ENCODE data around the gene DSP. TPM values are rescaled to one million over a fixed set of nuclear protein-coding genes. Genes with fewer than 3 reads are reported as not detected.

Gene DSP
- total RNA-seq, 2 experiments from 2014 or later: 0.16 TPM

DNA sequence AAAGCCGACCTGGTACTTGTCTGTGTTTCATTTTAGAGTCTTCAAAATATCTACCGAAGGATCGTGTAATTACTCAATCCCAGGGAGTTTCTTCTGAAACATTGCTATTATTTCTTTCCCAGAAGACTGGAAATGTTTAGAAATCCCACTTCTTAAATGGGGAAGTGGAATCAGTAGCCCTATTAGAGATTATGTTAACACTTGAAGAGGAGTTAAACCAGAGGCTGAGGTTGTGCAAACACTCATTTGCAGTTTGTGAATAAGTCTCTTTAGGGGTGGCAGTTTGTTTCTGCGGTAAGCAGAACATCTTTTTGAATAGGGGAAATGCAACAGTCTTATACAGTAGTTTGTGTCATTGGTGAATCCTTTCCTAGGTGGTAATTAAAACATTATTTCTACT lies 21.3 kb downstream of the DSP start:
- Mint-ChIP-seq H3K4me1 (no peaks in the 10 kb centered on the region), H3K9me3 (no peaks in the 10 kb centered on the region), H3K36me3 (no peaks in the 10 kb centered on the region), H3K27me3 (peaks cover 29% of the 10 kb centered on the region), H3K27ac (no peak overlapping the region), H3K4me3 (no peak overlapping the region)
- DNase-seq: no peak

DNA sequence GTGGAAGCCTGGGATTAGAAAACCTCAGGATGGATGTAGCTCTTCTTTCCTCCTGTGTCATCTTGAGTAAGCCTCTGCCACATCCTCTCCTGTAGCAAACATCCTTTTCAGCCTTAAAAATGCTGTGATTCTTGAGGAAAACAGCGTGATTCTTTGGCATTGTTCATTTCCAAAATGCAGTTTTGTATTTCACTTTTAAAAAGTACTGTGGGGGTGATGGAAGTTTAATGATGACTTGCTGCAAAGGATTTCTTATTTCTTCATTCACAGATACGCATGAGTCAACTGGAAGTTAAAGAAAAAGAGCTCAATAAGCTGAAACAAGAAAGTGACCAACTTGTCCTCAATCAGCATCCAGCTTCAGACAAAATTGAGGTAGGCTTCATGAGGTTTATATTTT lies 24.6 kb downstream of the DSP start:
- no peaks in the 10 kb centered on the region for H3K36me3 Mint-ChIP-seq
- peaks cover 35% of the 10 kb centered on the region for H3K27me3 Mint-ChIP-seq
- H3K9me3 Mint-ChIP-seq: no peaks in the 10 kb centered on the region
- DNase-seq: no peak
- H3K27ac Mint-ChIP-seq: no peak overlapping the region
- H3K4me1 Mint-ChIP-seq: no peaks in the 10 kb centered on the region
- H3K4me3 Mint-ChIP-seq: no peak overlapping the region

DNA sequence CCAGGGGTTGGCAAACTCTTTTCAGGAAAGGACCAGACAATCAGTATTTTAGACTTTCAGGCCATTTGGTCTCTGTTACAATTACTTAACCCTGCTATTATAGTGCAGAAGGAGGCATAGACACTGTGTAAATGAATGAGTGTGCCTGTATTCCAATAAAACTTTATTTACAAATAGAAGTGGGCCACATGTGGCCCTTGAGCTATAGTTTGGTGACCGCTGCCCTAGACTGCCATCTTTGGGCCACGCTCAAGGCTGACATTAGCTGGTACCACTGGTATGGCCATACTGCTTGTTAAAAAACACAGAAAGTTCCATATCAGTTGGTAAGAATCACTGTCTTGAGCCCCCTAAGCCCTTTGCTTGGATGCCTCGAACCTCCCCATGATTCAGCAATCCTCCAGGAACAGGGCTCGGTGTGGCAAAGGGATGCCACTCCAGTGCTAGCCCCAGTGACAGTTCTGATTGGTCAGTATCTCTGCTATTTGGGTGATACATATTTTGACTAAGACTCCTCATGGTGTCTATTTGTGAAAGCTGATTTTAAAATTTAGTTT lies 25.2 kb downstream of the DSP start:
- no peak overlapping the region for H3K27ac Mint-ChIP-seq
- no peak for DNase-seq
- H3K4me1 Mint-ChIP-seq: no peaks in the 10 kb centered on the region
- H3K36me3 Mint-ChIP-seq: no peaks in the 10 kb centered on the region
- H3K4me3 Mint-ChIP-seq: no peak overlapping the region
- H3K27me3 Mint-ChIP-seq: peaks cover 36% of the 10 kb centered on the region
- H3K9me3 Mint-ChIP-seq: no peaks in the 10 kb centered on the region

DNA sequence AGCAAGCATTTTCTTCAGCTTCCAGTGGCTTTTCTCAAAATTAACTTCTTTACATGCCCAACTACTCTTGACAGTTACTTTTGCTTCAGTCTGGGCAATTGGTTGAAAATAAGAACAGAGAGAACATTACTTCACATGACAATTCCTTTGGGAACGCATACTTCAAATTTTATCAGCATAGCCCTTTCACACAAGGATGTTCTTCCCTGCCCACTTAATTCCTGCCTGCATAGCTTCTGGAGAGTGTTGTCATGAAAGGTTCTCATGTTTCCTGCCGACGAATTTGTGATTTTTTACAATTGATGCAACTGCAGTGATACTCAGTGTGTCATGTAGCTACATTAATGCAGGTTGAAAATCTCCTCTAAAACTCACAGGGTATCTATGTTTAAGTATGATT lies 26.6 kb downstream of the DSP start:
- H3K4me1 Mint-ChIP-seq: no peaks in the 10 kb centered on the region
- no peak for DNase-seq
- no peaks in the 10 kb centered on the region for H3K36me3 Mint-ChIP-seq
- H3K27ac Mint-ChIP-seq: no peak overlapping the region
- no peak overlapping the region for H3K4me3 Mint-ChIP-seq
- H3K27me3 Mint-ChIP-seq: peaks cover 29% of the 10 kb centered on the region
- H3K9me3 Mint-ChIP-seq: no peaks in the 10 kb centered on the region

DNA sequence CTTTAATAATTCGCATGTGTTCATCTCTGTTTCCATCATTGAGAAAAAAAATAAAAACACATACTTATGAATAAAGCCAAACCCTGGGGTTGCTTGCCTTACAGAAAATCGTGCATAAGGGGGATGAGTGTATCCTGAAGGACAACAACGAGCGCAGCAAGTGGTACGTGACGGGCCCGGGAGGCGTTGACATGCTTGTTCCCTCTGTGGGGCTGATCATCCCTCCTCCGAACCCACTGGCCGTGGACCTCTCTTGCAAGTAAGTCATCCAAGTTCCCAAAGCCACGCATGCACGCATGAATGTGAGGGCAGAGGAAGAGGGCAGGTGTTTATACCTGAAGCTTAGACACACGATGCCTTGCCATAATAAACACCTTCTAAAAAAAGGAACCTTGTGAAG lies 27.6 kb downstream of the DSP start:
- H3K4me3 Mint-ChIP-seq: no peak overlapping the region
- DNase-seq: no peak
- peaks cover 28% of the 10 kb centered on the region for H3K27me3 Mint-ChIP-seq
- no peaks in the 10 kb centered on the region for H3K9me3 Mint-ChIP-seq
- H3K36me3 Mint-ChIP-seq: no peaks in the 10 kb centered on the region
- no peak overlapping the region for H3K27ac Mint-ChIP-seq
- no peaks in the 10 kb centered on the region for H3K4me1 Mint-ChIP-seq

DNA sequence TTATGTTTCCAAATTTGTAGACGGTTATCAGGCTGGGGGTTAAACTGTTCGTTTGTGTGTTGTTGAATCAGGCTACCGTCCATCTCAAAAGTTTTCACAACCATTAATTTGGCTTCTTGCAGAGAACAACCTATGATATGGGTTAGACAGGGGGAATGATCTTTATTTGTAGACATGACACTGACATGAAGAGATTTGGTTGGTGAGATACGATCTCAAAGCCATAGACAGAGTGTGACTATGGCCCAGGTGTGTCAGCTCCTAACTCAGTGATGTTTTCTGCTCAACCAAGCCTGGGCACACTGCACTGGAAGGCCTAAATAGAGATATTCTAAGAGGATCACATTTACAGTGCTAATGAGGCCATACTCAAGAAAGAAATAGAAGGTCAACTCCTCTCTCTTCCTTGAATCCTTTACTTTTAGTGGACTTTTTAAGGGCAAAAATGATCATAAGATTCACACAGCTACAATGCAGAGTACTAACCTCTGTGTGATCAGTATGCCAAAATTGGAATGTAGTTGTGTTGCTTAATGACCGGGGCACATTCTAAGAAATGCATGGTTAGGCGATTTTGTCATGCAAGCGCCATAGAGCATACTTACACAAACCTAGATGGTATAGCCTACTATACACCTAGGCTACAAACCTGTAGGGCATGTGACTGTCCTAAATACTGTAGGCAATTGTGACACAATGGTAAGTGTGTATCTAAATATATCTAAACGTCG lies 30.9 kb downstream of the DSP start:
- Mint-ChIP-seq H3K27ac (no peak overlapping the region), H3K4me1 (no peaks in the 10 kb centered on the region), H3K27me3 (peaks cover 28% of the 10 kb centered on the region), H3K36me3 (no peaks in the 10 kb centered on the region), H3K9me3 (no peaks in the 10 kb centered on the region), H3K4me3 (no peak overlapping the region)
- no peak for DNase-seq

DNA sequence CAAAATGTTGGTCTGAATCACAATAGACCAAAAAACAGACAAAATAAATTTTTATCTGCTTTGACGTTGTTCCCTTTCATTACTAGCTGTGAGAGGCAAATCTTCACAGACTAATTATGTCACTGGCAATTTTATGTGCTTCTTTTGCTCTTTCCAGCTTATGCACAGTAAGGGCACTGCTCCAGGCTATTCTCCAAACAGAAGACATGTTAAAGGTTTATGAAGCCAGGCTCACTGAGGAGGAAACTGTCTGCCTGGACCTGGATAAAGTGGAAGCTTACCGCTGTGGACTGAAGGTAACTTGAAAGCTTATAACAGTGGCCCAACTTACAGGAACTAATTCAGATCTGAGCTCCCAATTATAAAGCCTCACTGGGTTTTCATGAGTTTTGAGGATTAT lies 33.0 kb downstream of the DSP start:
- no peak overlapping the region for H3K4me3 Mint-ChIP-seq

DNA sequence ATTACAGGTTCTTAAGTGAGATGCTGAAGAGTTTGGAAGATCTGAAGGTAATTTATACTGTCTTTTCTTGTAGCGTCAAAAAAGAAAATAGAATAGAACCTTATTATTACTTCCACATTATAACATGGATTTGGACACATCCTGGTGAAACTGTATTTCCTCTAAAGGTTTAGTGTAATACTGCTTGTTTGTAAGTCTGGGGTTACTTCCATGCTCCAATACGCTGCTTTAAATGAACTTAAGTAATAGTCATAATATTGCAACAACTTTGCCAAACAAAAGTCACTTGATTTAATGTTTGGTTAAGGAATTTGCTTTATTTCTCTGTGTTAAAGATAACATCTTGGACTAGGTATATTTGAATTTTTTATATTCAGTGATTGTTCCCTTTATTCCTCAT lies 37.0 kb downstream of the DSP start:
- H3K36me3 Mint-ChIP-seq: no peaks in the 10 kb centered on the region
- peaks cover 10% of the 10 kb centered on the region for H3K27me3 Mint-ChIP-seq
- no peaks in the 10 kb centered on the region for H3K9me3 Mint-ChIP-seq
- no peak overlapping the region for H3K4me3 Mint-ChIP-seq
- H3K4me1 Mint-ChIP-seq: no peaks in the 10 kb centered on the region
- no peak for DNase-seq
- H3K27ac Mint-ChIP-seq: no peak overlapping the region

More for the DNA sequence above, 33.0 kb downstream of the DSP start:
- H3K4me1 Mint-ChIP-seq: no peaks in the 10 kb centered on the region
- H3K27ac Mint-ChIP-seq: no peak overlapping the region
- no peaks in the 10 kb centered on the region for H3K9me3 Mint-ChIP-seq
- H3K36me3 Mint-ChIP-seq: no peaks in the 10 kb centered on the region
- H3K27me3 Mint-ChIP-seq: peaks cover 30% of the 10 kb centered on the region
- DNase-seq: no peak

DNA sequence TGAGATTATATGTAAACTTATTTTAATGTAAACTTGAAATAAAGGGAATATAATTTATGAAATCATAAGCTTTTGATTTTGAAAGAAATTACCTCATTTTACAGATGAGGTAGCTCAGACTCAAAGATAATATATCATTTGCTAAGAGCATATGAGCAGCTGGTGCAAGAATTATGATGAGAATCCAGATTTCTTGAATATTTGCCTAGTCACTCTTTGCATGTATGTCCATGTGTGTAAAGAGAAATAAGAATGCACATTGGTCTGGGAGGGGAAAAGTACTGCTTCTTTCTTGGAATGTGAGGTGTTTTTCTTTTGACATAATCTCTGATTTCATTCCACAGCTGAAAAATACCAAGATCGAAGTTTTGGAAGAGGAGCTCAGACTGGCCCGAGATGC lies 37.5 kb downstream of the DSP start:
- H3K4me1 Mint-ChIP-seq: no peaks in the 10 kb centered on the region
- DNase-seq: no peak
- H3K9me3 Mint-ChIP-seq: no peaks in the 10 kb centered on the region
- H3K4me3 Mint-ChIP-seq: no peak overlapping the region
- H3K27me3 Mint-ChIP-seq: peaks cover 8% of the 10 kb centered on the region
- H3K36me3 Mint-ChIP-seq: no peaks in the 10 kb centered on the region
- H3K27ac Mint-ChIP-seq: no peak overlapping the region

DNA sequence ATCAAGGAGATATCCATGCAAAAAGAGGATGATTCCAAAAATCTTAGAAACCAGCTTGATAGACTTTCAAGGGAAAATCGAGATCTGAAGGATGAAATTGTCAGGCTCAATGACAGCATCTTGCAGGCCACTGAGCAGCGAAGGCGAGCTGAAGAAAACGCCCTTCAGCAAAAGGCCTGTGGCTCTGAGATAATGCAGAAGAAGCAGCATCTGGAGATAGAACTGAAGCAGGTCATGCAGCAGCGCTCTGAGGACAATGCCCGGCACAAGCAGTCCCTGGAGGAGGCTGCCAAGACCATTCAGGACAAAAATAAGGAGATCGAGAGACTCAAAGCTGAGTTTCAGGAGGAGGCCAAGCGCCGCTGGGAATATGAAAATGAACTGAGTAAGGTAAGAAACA lies 38.4 kb downstream of the DSP start:
- Mint-ChIP-seq H3K27me3 (peaks cover 8% of the 10 kb centered on the region), H3K27ac (no peak overlapping the region), H3K4me3 (no peak overlapping the region)

DNA sequence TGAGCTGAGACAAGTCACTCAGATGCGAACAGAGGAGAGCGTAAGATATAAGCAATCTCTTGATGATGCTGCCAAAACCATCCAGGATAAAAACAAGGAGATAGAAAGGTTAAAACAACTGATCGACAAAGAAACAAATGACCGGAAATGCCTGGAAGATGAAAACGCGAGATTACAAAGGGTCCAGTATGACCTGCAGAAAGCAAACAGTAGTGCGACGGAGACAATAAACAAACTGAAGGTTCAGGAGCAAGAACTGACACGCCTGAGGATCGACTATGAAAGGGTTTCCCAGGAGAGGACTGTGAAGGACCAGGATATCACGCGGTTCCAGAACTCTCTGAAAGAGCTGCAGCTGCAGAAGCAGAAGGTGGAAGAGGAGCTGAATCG lies 39.1 kb downstream of the DSP start:
- H3K9me3 Mint-ChIP-seq: no peaks in the 10 kb centered on the region
- H3K27ac Mint-ChIP-seq: no peak overlapping the region
- H3K36me3 Mint-ChIP-seq: no peaks in the 10 kb centered on the region
- H3K4me1 Mint-ChIP-seq: no peaks in the 10 kb centered on the region
- no peak overlapping the region for H3K4me3 Mint-ChIP-seq
- DNase-seq: no peak
- peaks cover 8% of the 10 kb centered on the region for H3K27me3 Mint-ChIP-seq

More for the DNA sequence above, 38.4 kb downstream of the DSP start:
- Mint-ChIP-seq H3K36me3 (no peaks in the 10 kb centered on the region), H3K4me1 (no peaks in the 10 kb centered on the region), H3K9me3 (no peaks in the 10 kb centered on the region)
- no peak for DNase-seq

DNA sequence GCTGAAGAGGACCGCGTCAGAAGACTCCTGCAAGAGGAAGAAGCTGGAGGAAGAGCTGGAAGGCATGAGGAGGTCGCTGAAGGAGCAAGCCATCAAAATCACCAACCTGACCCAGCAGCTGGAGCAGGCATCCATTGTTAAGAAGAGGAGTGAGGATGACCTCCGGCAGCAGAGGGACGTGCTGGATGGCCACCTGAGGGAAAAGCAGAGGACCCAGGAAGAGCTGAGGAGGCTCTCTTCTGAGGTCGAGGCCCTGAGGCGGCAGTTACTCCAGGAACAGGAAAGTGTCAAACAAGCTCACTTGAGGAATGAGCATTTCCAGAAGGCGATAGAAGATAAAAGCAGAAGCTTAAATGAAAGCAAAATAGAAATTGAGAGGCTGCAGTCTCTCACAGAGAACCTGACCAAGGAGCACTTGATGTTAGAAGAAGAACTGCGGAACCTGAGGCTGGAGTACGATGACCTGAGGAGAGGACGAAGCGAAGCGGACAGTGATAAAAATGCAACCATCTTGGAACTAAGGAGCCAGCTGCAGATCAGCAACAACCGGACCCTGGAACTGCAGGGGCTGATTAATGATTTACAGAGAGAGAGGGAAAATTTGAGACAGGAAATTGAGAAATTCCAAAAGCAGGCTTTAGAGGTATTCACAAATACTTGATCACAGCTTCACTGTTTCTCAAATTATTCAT lies 39.6 kb downstream of the DSP start:
- H3K27ac Mint-ChIP-seq: no peak overlapping the region
- no peak overlapping the region for H3K4me3 Mint-ChIP-seq
- H3K36me3 Mint-ChIP-seq: no peaks in the 10 kb centered on the region
- no peak for DNase-seq
- H3K9me3 Mint-ChIP-seq: no peaks in the 10 kb centered on the region
- peaks cover 8% of the 10 kb centered on the region for H3K27me3 Mint-ChIP-seq
- H3K4me1 Mint-ChIP-seq: no peaks in the 10 kb centered on the region

DNA sequence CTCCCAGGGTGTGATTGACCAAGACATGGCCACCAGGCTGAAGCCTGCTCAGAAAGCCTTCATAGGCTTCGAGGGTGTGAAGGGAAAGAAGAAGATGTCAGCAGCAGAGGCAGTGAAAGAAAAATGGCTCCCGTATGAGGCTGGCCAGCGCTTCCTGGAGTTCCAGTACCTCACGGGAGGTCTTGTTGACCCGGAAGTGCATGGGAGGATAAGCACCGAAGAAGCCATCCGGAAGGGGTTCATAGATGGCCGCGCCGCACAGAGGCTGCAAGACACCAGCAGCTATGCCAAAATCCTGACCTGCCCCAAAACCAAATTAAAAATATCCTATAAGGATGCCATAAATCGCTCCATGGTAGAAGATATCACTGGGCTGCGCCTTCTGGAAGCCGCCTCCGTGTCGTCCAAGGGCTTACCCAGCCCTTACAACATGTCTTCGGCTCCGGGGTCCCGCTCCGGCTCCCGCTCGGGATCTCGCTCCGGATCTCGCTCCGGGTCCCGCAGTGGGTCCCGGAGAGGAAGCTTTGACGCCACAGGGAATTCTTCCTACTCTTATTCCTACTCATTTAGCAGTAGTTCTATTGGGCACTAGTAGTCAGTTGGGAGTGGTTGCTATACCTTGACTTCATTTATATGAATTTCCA lies 43.9 kb downstream of the DSP start:
- no peak overlapping the region for H3K27ac Mint-ChIP-seq
- H3K9me3 Mint-ChIP-seq: no peaks in the 10 kb centered on the region
- H3K4me1 Mint-ChIP-seq: peaks cover 10% of the 10 kb centered on the region
- no peaks in the 10 kb centered on the region for H3K27me3 Mint-ChIP-seq
- H3K36me3 Mint-ChIP-seq: peaks cover 2% of the 10 kb centered on the region
- no peak overlapping the region for H3K4me3 Mint-ChIP-seq
- no peak for DNase-seq

DNA sequence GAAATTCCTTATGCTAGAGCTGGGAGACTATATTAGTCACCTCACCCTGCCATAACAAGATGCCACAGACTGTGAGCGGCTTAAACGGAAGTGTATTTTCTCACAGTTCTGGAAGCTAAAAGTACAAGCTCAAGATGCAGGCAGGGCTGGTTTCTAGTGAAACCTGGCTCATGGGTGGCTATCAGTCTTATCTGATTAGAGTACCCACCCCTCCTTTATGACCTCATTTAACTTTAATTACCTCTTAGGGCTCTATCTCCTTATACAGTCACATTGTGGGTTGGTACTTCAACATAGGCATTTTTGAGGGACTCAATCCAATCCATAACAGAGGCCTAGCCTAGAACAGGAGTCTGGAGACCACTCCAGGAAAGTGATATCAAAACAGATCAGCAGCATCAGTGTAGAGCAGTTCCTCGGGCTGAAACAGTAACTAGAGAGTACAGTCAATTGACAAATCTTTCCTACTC lies 46.2 kb downstream of the DSP start:
- Mint-ChIP-seq H3K27ac (no peak overlapping the region), H3K27me3 (no peaks in the 10 kb centered on the region), H3K9me3 (no peaks in the 10 kb centered on the region), H3K4me3 (no peak overlapping the region), H3K4me1 (peaks cover 27% of the 10 kb centered on the region), H3K36me3 (peaks cover 18% of the 10 kb centered on the region)
- DNase-seq: no peak

DNA sequence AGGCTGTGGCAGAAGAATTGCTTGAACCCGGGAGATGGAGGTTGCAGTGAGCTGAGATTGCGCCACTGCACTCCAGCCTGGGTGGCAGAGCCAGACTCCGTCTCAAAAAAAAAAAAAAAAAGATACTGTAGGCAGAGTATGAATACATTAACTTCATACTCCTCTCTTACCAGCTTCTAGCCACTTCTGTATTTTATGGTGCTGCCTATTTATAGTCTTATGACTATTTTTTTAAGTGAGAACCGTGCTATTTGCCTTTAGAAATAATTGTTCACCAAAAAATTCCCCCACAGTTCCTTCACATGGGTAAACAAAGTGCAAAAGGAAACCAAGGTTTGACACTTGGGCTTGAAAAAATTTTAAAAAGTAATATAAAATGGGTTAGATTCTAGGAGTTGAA lies 47.0 kb downstream of the DSP start:
- Mint-ChIP-seq H3K9me3 (no peaks in the 10 kb centered on the region), H3K4me3 (no peak overlapping the region), H3K27me3 (no peaks in the 10 kb centered on the region), H3K36me3 (peaks cover 19% of the 10 kb centered on the region), H3K4me1 (peaks cover 28% of the 10 kb centered on the region), H3K27ac (no peak overlapping the region)
- no peak for DNase-seq

Data from activated naive CD8-positive, alpha-beta T cell treated with anti-CD3 and anti-CD28 coated beads for 36 hours (primary cell).